ENCODE measurements around the gene YIPF7. TPM values are rescaled to one million over a fixed set of nuclear protein-coding genes. Genes with fewer than 3 reads are reported as not detected.

The YIPF7 gene
- total RNA-seq, 1 experiment from 2014 or later = not detected

DNA sequence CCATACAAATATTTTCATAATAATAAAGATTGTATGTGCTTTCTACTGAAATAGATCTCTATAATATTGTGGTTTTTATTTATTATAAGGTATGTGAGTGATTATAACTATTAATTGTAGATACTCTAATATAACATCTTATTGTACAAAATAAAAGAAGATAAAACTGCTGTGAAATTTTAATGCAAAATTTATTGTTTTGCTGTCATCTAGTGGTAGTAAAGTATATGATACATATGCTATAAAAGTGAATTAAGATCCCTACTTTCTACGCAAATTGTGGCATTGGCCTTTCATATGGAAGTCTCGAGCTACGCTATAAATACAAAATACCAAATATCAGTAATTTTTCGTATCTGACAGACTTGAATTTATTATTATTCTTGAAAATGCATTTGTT is 19.3 kb downstream of the YIPF7 start:
- in situ Hi-C loops (cut with HindIII; ENCODE audit: low sequenced_read_pairs) = no loop called here
- DNase-seq (ENCODE audit: low spot score) = no peak

DNA sequence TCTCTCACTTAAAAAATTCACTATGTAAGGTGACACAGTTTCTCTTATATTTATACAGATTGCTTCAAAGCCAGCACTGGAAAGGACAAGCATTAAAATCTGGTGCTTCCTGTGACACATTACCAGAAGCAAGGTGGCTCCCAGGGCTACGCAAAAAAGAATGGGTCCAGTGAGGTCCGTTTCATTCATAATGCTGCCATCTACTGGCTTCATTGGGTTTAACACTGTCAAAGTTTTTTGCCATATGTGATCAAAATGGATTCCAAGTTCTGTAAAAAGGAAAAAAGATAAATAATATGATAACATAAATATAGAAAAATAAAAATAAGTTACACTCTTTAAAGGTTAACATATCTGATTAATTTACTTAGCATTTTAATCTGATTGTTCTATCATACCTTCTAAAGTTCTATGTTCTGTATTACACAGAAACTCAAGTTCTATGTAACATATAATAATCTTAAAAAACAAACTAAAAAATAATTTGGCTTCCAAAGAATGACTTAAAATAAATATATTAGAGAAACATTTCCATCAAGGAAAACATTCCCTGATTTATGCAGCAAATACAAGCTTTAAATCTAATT is 22.1 kb downstream of the YIPF7 start:
- peak; percentile 77 for DNase-seq (ENCODE audit: low spot score)
- in situ Hi-C loops (cut with HindIII; ENCODE audit: low sequenced_read_pairs) = no loop called here

DNA sequence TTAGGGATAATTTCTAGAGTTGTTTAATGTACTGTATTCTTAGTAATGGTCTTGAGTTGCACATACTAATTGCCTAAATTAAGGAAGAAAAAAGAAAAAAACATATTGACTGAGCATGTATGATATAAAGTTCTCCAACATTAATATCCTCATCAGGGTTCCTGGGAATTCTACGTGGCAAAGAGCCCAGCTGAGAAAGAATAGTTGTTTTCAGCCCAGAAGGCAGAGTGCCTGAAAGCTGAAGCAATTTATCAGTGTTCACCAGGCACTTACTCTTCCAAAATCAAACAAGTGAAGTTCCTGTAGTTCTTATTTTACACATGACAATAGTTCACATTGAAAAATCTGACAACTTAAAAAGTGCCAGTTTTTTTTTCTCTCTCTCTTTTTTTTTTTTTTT is 27.7 kb downstream of the YIPF7 start:
- DNase-seq (ENCODE audit: low spot score) = no peak
- in situ Hi-C loops (cut with HindIII; ENCODE audit: low sequenced_read_pairs) = no loop called here

DNA sequence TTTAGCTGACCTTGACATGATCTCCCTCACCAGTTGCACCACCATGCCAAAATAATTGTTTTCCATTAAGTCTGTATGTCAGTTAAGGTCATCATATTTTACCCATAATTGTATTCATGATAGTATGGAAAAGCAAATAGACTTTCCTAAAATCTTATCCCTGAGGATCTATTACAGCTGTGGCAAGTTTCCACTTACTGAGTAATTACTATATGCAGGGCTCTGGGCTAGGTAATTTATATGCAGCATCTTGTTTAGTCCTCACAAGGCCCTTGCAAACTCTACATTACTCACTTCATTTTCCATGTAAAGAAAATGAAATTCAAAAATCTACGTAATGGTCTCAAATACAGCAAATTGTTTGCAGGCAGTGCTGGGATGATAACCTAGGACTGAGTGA is 34.8 kb downstream of the YIPF7 start:
- in situ Hi-C loops (cut with HindIII; ENCODE audit: low sequenced_read_pairs) = no loop called here
- DNase-seq (ENCODE audit: low spot score) = no peak

DNA sequence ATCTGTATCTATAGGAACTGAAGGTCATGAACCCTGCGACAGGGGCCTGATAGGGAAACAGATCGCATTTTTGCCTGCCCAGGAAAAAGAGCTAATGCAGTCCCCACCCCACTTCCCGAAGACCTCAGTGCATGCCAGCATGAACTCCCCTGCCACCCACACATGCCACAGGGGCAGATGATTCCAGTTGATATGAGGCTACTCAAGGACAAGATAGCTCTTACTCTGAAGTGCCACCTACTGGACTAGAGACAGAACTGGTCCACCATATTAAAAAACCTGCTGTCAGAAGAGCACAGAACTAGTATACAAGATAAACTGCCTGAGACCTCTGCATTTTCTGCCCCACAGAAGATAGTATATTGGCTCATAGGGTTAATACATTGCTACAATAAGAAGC is 68.0 kb downstream of the YIPF7 start:
- DNase-seq (ENCODE audit: low spot score) = no peak
- in situ Hi-C loops (cut with HindIII; ENCODE audit: low sequenced_read_pairs) = no loop called here

DNA sequence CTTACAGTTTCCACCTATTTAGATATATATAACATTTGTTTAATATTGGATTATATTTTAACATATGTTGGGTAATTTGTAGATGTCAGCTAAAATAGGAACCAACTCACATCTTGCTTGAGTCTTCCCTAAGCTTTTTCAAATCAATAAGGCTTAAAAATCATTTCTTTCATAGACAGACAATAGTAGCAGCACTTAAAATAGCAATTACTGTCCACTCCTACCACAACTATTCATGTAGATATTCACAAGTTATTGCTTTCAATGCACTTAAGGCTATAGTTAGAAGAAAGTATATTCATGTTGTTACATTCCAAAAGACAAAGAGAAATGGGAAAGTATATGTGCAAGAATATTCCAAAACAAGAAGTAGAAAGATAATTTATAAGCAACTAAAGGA is 71.2 kb downstream of the YIPF7 start:
- in situ Hi-C loops (cut with HindIII; ENCODE audit: low sequenced_read_pairs) = no loop called here
- DNase-seq (ENCODE audit: low spot score) = no peak

DNA sequence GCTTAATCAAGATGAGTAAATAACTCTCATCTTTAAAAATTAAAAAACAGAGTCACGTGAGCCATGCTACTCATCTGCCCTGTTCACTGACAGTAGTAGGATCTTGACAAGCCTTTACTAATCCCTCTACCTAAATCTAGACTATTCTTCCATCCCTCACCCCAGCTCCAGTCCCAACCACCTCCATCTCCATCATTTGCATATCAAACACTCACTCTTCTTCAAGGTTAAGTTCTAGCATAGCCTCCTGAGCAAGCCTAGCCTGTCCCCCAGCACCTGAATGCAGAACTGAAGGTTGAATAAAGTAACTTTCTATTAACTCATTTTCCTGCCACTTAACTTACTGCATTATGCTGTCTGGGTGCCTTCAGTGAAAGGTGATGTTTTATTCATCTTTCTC is 72.5 kb downstream of the YIPF7 start:
- in situ Hi-C loops (cut with HindIII; ENCODE audit: low sequenced_read_pairs) = no loop called here
- no peak for DNase-seq (ENCODE audit: low spot score)

Other genes starting within 250 kb of the YIPF7 start
- 0.12 TPM in 1 of 2 replicates, not detected in the other for gene KCTD8, start 202.8 kb downstream of the YIPF7 start, total RNA-seq (2014; rRNA removed; shearing (Covaris generic))
- 10.4 and 25.2 TPM in 2 replicates for gene GUF1, start 26.8 kb upstream of the YIPF7 start, total RNA-seq (2014; rRNA removed; shearing (Covaris generic))
- 13.1 and 22.4 TPM in 2 replicates for gene GNPDA2, start 74.9 kb upstream of the YIPF7 start, total RNA-seq (2014; rRNA removed; shearing (Covaris generic))

Measured in G401 (cell line).